Thyroid gland (tissue), 4 donors: Measurements from ENCODE around the gene OR13C4. TPM values are rescaled to one million over a fixed set of nuclear protein-coding genes. Genes with fewer than 3 reads are reported as not detected.

ENCODE experiments used
- DNase-seq, 2 donors: peaks; one replicate each; pipeline ENCODE4 v3.0.0-alpha.2; 2019
- H3K27ac ChIP-seq, 3 donors: fragments of 200-600 bp; sonication (generic); 1 replicate in 2 of 3; 2 replicates in 1 of 3; pipeline ENCODE4 v1.5.1; 2016 to 2019; ENCODE audit warnings: mild to moderate bottlenecking in 1 of 3, moderate library complexity in 1 of 3
- H3K27me3 ChIP-seq: fragments of 200-600 bp; sonication (generic); one replicate; pipeline ENCODE4 v1.5.1; 2019
- H3K36me3 ChIP-seq, 2 donors: fragments of 200-600 bp; sonication (generic); one replicate each; pipeline ENCODE4 v1.5.1; 2016 to 2019
- H3K4me1 ChIP-seq, 2 donors: fragments of 200-600 bp; sonication (generic); one replicate each; pipeline ENCODE4 v1.5.1; 2017 to 2019
- H3K4me3 ChIP-seq, 3 donors: fragments of 200-600 bp; sonication (generic); replicated peaks in 1 of 3; 1 replicate in 2 of 3; 2 replicates in 1 of 3; pipeline ENCODE4 v1.5.1; 2016; ENCODE audit warnings: mild to moderate bottlenecking in 1 of 3
- H3K9me3 ChIP-seq: fragments of 200-600 bp; sonication (generic); one replicate; pipeline ENCODE4 v1.5.1; 2017
- CTCF ChIP-seq, 6 experiments: fragments of 200-600 bp in 3 of 6; fragments of 450-650 bp in 3 of 6; sonication (generic) in 3 of 6; IDR thresholded peaks; one replicate each; pipeline ENCODE4 v1.5.1; 2016 to 2019; ENCODE audit warnings: antibody characterized with exemption in 6 of 6, mild to moderate bottlenecking in 2 of 6, inconsistent platforms in 1 of 6, moderate library complexity in 1 of 6
- POLR2A ChIP-seq, 2 donors: fragments of 450-650 bp; IDR thresholded peaks; one replicate each; pipeline ENCODE4 v1.6.1; 2017; ENCODE audit warnings: antibody characterized with exemption in 2 of 2, mild to moderate bottlenecking in 2 of 2, moderate library complexity in 1 of 2
- WGBS, 2 donors: methylation state at CpG; one replicate each; pipeline ENCODE4 v1.1.5; 2017; 5-methylcytosine and 5-hydroxymethylcytosine counted together
- intact Hi-C: fragments of 100-400 bp; cut with DNase I; formaldehyde crosslinking; loops from one replicate; pipeline ENCODE4 v1.15.1; 2023
- total RNA-seq, 4 donors: library from RNA; depleted of rRNA; stranded (reverse); fragments of >200 nt; gene quantifications; one replicate each; pipeline ENCODE4 v1.2.3, GENCODE V29; 2016

The OR13C4 gene
- under 1 TPM in 2 of 4 donors, not detected in 2; 0.56 to 0.68 TPM for total RNA-seq

DNA sequence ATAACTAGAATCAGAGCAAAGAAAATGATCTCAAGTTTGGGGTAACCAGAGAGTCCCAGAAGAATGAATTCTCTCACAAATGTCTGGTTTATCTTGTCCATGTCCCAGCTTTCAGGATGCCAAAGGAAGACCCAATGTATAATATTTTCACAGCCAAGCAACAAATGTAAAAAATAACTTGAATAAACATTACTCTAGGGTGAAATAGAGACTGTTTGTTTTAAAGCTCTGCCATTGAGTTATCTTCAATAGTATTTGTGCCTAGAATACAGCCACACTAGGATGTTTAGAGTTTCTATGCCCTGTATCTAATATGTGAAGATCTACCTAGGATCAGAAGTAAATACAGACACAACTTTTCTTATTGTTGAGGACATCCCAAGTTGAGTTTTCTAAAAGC is at the start of gene OR13C4:
TSS of gene OR13C4 (minus strand) at position 101 of the 400 bp plus-strand sequence. CDS start at position 101, 0 bp downstream.
- DNase-seq = no peak
- TF ChIP-seq POLR2A (IDR thresholded peaks at IDR 0.05) (no peak), CTCF (IDR thresholded peaks at IDR 0.05) (no peak)
- no peak within 1 kb of the TSS for H3K27ac ChIP-seq
- H3K27me3 ChIP-seq = no peaks in the 10 kb centered on the region
- H3K9me3 ChIP-seq = no peaks in the 10 kb centered on the region
- no peaks in the 10 kb centered on the region for H3K4me1 ChIP-seq
- intact Hi-C loops = no loop called here
- H3K4me3 ChIP-seq = no peak within 1 kb of the TSS
- H3K36me3 ChIP-seq = no peaks in the 10 kb centered on the region

- 75 to 80% methylated on average over 2 of the region's 2 CpGs for WGBS, 2 donors
- intact Hi-C loops = no loop called here
- TF ChIP-seq CTCF (IDR thresholded peaks at IDR 0.05) (no peak), POLR2A (IDR thresholded peaks at IDR 0.05) (no peak)
- no peak for DNase-seq
- no peaks in the 10 kb centered on the region for H3K36me3 ChIP-seq
- no peaks in the 10 kb centered on the region for H3K9me3 ChIP-seq
- H3K27me3 ChIP-seq = no peaks in the 10 kb centered on the region
- H3K4me3 ChIP-seq = no peak overlapping the region
- H3K4me1 ChIP-seq = no peaks in the 10 kb centered on the region
- H3K27ac ChIP-seq = no peak overlapping the region
These were observed 48.4 kb upstream of the OR13C4 start for GRCh38 chr9:104575456-104575855.

- no peak overlapping the region for H3K27ac ChIP-seq
- no peaks in the 10 kb centered on the region for H3K36me3 ChIP-seq
- 61 to 76% methylated on average over 1 of the region's 1 CpG for WGBS, 2 donors
- H3K9me3 ChIP-seq = no peaks in the 10 kb centered on the region
- intact Hi-C loops = no loop called here
- TF ChIP-seq CTCF (IDR thresholded peaks at IDR 0.05) (no peak), POLR2A (IDR thresholded peaks at IDR 0.05) (no peak)
- H3K4me1 ChIP-seq = no peaks in the 10 kb centered on the region
- DNase-seq = no peak
- H3K4me3 ChIP-seq = no peak overlapping the region
- H3K27me3 ChIP-seq = no peaks in the 10 kb centered on the region
These were observed 45.6 kb upstream of the OR13C4 start for GRCh38 chr9:104572612-104573011.

DNA sequence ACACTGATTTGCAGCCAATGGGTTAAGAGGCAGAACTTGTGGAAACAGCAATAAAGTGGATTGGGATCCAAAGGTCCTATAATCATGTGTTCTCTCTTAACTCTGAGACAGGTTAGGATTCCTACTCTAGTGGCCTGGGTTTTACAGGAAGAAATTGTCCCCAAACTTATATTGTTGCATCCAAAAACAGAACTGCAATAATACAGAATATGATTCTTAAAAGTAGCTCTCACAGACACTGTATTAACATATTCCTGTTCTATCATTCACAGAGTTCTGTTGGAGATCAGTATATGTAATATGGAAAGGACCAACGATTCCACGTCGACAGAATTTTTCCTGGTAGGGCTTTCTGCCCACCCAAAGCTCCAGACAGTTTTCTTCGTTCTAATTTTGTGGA is 41.9 kb upstream of the OR13C4 start, which contains the start of gene OR13C8:
TSS of gene OR13C8 (plus strand) at position 301 of the 400 bp plus-strand sequence. CDS start at position 301, 0 bp downstream.
- Histone ChIP-seq H3K36me3 (no peaks in the 10 kb centered on the region), H3K27me3 (no peaks in the 10 kb centered on the region), H3K4me1 (no peaks in the 10 kb centered on the region), H3K27ac (no peak within 1 kb of the TSS), H3K9me3 (no peaks in the 10 kb centered on the region), H3K4me3 (no peak within 1 kb of the TSS)
- intact Hi-C loops = no loop called here
- WGBS, 2 donors = 91 to 92% methylated on average over 4 of the region's 4 CpGs
- DNase-seq = no peak
- TF ChIP-seq CTCF (IDR thresholded peaks at IDR 0.05) = no peak
- TF ChIP-seq POLR2A (IDR thresholded peaks at IDR 0.05) = no peak

- 40% methylated on average over 1 of the region's 1 CpG for WGBS, 2 donors
- Histone ChIP-seq H3K36me3 (no peaks in the 10 kb centered on the region), H3K27me3 (no peaks in the 10 kb centered on the region), H3K4me3 (no peak overlapping the region), H3K27ac (no peak overlapping the region), H3K4me1 (no peaks in the 10 kb centered on the region), H3K9me3 (no peaks in the 10 kb centered on the region)
- no peak for TF ChIP-seq POLR2A (IDR thresholded peaks at IDR 0.05)
- no peak for TF ChIP-seq CTCF (IDR thresholded peaks at IDR 0.05)
- intact Hi-C loops = no loop called here
- no peak for DNase-seq
These were observed 37.3 kb upstream of the OR13C4 start for GRCh38 chr9:104564358-104564757.
